Erythroblast (primary cell): ENCODE data around the gene MKI67.

Source experiments
- GATA1 ChIP-seq: IDR thresholded peaks from 2 replicates; pipeline ENCODE4 v1.6.1; 2011; ENCODE audit warnings: low read depth, mild to moderate bottlenecking, control low read depth, low read length, moderate library complexity
- POLR2A ChIP-seq: IDR thresholded peaks from 2 replicates; pipeline ENCODE4 v1.6.1; 2011; ENCODE audit warnings: mild to moderate bottlenecking, low read length

DNA sequence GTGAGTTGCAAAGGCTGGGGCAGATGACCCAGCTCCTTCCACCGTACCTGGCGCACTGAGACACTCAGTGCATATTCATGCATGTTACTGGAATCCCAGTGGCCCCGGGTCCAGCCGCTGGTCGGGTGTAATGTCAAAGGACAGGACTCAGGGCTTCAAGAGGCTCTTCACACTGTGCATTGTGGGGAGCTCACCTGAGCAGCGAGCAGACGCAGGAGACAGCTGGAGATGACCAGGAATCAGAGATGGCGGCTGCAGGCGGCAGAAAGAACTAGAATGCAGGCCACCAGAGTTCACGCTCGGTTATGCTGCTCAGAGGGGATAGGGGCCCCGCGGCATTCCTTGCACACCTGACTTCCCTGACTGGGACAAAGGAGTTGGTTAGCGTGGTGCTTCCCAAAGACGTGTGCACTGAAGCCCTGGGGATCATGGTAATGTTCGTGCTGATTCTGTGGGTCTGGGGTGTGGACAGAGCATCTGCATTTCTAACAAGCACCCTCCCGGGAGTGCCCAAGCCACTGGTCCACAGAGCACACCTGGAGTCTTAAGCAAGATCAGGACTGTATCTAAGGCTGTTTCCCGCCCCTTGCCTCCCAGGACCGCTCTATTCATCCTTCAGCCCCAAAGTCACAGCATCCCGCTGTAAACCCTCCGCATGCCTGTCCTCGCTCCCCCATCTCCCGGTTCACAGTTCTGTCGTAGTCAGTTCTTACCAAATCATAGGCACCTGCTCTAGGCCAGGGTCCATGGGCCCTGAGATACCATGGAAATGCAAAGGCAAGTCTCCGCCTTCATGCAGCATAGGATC is 71.0 kb downstream of the MKI67 start:
- TF ChIP-seq POLR2A, result no peak
- TF ChIP-seq GATA1, result no peak
